Measurements from ENCODE around the gene NDC80.

NDC80 gene

GRCh38 chr18:2571200-2572170 lies at the start of gene NDC80, which contains the start of gene METTL4:
NDC80 (plus strand) TSS chr18:2571557; CDS start chr18:2572986, 1,429 bp downstream.
METTL4 (minus strand) TSS chr18:2571505; CDS start chr18:2567216, 4,289 bp downstream.
- DNase-seq = peak; percentile 91

- no peak for DNase-seq
These were observed 49.2 kb upstream of the NDC80 start for GRCh38 chr18:2522112-2522511.

- peak; percentile 39 for DNase-seq
These were observed 46.6 kb upstream of the NDC80 start for GRCh38 chr18:2524794-2525198.

GRCh38 chr18:2526329-2526728 lies 45.0 kb upstream of the NDC80 start:
- DNase-seq = peak; percentile 18

GRCh38 chr18:2529154-2529553 lies 42.2 kb upstream of the NDC80 start:
- no peak for DNase-seq

- no peak for DNase-seq
These were observed 39.6 kb upstream of the NDC80 start for GRCh38 chr18:2531751-2532150.

- DNase-seq = no peak
These were observed 38.6 kb upstream of the NDC80 start for GRCh38 chr18:2532797-2533196.

- DNase-seq = no peak
These were observed 36.5 kb upstream of the NDC80 start for GRCh38 chr18:2534906-2535305.

GRCh38 chr18:2535419-2535910 lies 35.9 kb upstream of the NDC80 start:
- DNase-seq = no peak

- DNase-seq = no peak
These were observed 35.3 kb upstream of the NDC80 start for GRCh38 chr18:2536063-2536462.

GRCh38 chr18:2536493-2536892 lies 34.9 kb upstream of the NDC80 start:
- no peak for DNase-seq

GRCh38 chr18:2537296-2537695 lies 34.1 kb upstream of the NDC80 start:
- no peak for DNase-seq

GRCh38 chr18:2538236-2538635 lies 33.1 kb upstream of the NDC80 start:
- DNase-seq = no peak

GRCh38 chr18:2538844-2539243 lies 32.5 kb upstream of the NDC80 start:
- no peak for DNase-seq

GRCh38 chr18:2540575-2540974 lies 30.8 kb upstream of the NDC80 start:
- DNase-seq = no peak

GRCh38 chr18:2541925-2542563 lies 29.3 kb upstream of the NDC80 start:
- DNase-seq = peak; percentile 33

GRCh38 chr18:2545155-2545554 lies 26.2 kb upstream of the NDC80 start:
- no peak for DNase-seq

- DNase-seq = peak; percentile 77
These were observed 23.8 kb upstream of the NDC80 start for GRCh38 chr18:2547477-2548087.

- no peak for DNase-seq
These were observed 21.9 kb upstream of the NDC80 start for GRCh38 chr18:2549462-2549861.

- DNase-seq = no peak
These were observed 19.9 kb upstream of the NDC80 start for GRCh38 chr18:2551425-2551824.

- DNase-seq = no peak
These were observed 16.7 kb upstream of the NDC80 start for GRCh38 chr18:2554696-2555095.

GRCh38 chr18:2555895-2556294 lies 15.5 kb upstream of the NDC80 start:
- DNase-seq = no peak

- no peak for DNase-seq
These were observed 13.8 kb upstream of the NDC80 start for GRCh38 chr18:2557536-2557935.
